Measurements from ENCODE around the gene YPEL1.

The YPEL1 gene, protein sequence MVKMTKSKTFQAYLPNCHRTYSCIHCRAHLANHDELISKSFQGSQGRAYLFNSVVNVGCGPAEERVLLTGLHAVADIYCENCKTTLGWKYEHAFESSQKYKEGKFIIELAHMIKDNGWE

GRCh38 chr22:21735200-21736083 lies at the start of gene YPEL1:
YPEL1 (minus strand) TSS chr22:21735794; CDS start chr22:21710744, 25,050 bp downstream.
- peak; percentile 95 for DNase-seq

GRCh38 chr22:21780259-21780658 lies 44.7 kb upstream of the YPEL1 start:
- peak; percentile 44 for DNase-seq

DNA sequence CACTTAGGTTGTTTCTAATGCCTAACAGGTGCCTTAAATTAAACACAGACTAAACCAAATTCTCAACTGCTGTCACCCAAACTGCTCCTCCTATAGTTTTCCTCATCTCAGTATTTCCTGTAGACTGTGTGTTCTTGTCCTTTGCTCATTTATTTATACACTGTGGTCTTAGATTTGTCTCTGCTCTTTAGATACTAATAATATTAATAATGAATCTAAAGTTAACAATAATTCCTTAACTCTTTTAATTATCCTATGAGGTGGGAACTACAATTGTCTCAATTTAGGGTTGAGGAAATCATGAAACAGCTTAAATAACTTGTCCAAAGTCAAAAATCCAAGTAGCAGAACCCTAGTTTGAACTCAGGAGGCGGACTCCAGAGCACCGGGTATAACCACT lies 43.9 kb upstream of the YPEL1 start:
- DNase-seq, result no peak

DNA sequence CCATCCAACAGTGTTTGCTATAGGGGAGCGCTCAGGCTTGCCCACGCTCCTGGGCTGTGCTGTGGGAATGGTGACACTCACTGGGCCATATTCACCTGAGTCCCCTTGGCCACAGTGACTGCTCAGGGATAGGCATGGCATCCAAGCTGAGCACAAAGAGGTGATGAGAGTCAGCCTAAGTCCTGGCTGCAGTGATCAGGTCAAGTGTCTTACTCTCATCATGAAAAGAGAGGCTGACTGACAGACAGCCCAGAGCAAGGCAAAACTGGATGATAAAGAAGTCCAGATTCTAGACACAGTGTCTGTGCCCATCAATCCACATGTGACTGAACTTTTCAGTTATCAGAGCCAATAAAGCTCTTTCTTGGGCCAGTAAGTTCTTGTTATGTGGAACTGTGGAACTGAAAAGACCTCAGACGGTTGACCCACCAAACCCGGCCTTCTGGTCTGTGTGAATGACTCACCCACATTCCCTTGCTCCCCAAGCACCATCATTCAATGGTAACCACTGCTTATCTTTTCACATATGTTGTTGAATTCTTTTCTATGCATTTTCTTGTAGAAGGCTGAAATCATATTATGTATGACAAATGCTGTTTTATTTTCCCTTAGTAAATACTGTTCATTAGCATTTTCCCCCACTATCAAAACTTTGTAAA lies 43.2 kb upstream of the YPEL1 start:
- no peak for DNase-seq

DNA sequence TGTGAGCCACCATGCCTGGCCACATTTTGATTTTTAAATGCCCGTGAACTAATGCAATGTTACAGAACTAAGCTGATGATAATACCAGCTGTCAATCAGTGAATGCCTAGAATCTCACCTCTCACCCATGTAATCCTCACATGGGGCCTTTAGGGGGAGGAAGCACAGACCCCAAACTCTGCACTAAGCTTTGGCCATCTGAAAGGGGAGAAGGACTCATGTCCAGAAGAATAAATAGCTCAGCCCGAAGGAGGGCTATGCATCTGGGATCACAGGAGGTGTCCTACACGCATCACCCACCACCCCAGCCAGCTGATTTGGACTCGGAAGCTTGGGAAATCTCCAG lies 36.0 kb upstream of the YPEL1 start:
- no peak for DNase-seq

DNA sequence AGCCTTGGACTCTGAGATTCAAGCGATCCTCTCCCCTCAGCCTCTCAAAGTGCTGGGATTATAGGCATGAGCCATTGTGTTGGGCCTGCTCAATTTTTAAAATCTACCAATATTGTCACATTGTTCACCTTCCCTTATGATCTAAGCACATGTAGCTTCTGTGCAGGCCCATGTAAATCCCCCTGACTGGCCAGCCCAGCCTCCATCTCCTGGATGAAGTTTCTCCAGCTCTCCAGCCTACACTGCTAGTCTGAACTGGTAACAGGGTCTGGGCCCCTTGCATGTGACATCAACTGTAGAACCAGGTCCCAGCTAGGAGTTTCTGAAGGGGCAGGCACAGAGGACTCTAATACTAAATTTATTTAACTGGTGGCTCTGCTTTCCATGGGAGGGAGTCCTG lies 32.8 kb upstream of the YPEL1 start:
- no peak for DNase-seq

DNA sequence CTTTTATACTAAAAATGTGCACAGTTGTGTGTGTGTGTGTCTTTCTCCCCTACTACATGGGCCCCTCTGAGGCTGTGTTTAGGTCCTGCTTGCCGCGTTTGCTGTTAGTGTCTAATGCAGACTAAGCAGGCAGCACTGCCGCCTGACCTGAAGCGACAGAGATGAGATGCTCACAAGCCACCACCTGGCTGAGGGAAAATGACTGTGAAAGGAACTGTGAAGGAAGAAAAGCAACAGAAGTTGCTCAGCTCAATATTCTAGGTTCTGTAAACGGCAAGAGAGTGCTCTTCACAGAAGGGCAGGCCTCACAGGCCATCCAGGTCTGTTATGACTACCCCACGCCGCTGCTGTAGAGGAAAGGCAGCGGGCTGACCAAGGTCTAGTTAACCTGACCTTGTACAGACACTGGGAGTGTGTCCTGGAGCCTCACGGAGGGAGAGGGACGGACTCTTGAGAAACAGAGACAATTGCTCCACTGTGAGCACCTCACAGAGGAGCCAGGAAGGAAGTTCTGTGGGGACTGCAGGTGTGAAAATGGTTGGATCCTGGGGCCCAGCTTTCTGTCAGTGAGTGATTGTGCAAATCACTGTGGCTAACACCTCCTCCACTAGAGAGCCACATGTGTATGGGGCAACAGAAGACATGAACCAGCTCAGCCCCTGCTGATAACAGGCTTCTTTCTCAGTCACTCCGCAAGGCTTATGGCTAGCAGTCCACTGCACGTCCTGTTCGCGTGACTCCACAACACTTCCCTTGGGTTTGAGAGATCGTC lies 31.3 kb upstream of the YPEL1 start:
- DNase-seq, result peak; percentile 80

GRCh38 chr22:21765909-21766529 lies 30.4 kb upstream of the YPEL1 start:
- no peak for DNase-seq

DNA sequence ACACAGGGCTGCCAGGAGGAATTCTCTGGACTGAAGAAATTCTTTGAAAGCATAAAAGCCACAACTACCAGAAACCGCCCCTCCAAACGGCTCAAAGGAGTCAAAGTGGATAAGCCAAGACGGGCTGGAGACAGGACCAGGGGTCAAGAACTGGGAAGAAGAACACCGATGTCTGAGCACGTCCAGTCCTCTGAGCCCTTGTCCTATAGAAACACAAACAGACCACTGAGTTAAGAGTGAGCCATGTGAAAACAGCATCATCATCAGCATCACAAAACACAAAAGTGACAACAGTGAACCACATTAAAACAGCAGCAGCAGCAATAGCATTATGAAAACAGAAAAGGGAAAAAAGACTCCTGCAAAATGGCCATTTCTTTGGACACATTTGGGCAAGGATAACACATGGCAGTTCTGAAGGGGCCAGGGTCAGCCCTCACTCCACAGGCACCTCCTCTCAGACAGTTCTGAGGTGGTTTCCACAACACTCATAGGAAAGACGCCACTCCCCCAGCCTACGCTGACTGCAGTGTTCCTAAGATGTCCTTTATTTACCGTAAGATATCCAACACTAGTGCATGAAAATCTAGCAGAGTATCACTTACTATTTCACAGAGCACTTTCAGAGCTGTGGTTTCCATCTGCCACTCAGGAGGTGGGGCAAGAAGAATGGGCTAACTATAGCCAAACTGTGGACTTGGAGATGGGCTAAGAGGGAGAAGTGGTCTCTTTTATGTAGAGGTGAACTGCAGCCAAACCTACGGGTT lies 28.6 kb upstream of the YPEL1 start:
- peak; percentile 23 for DNase-seq

DNA sequence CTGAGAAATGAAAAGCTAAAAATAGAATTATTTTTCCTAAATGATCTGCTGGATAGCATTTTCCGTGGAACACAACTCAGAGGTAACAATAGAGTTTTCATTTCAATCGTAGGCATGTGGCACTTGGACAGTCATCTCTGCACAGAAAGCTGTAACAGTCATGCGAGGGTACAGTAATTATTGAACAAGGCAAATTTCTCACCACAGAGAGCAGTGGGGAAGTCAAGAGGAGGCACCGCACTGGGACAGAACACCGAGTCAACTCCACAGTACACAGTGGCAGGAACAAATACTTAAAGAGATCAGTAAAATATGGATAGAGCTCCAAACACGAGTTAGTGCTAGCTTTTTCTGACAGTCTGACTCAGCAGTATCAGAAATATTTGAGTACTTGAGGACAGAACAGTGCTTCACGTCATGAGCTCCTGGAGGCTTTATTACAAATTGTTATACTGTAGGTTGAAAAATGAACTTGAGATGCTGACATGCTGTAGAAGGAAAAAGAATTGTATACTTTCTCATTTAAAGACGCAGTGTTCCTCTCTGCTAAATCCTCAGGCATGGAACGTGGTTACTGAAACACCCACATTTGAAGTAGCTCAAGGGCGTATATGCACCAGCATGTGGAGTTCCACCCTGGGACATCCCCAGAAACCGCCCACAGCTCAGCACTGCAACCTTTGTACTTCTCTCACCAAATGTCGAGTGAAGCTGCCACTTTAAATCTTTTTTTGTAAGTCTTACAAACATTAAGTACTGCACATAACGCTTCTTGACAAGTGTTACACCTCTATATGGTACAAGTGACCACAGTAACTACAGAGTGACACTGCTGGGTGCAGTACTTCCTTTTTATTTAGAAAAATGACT lies 27.4 kb upstream of the YPEL1 start:
- peak; percentile 62 for DNase-seq

DNA sequence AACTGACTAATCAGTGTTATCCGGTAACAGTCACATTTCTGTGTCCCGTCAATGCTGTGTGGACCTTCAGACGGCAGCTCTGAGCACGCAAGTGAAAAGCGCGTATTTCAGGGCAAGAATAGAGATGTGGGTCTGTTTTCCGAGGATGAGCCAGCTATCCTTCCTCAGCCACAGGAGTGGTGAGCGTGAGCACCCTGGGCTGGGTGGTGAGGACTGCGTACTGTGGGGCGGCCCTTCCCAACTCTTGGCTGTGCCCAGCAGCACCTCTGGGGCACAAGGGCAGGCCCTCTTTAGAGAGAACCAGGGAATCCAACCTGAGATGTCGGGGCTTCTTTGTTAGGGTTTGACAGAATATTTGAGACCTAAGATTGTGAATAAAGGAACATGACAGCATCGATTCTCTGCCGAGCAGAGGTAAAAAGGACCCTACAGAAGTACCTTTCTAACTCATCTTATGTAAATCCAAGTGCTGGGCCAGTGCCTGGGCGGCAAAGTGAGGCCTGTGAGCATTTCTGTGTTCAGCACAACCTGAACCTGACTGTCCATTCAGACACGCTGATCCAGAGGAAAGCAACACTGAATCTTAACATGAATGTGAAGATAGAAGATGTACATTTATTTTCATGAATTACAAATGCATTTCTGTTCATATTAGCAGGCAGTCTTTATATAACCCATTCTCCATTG lies 26.5 kb upstream of the YPEL1 start:
- no peak for DNase-seq

DNA sequence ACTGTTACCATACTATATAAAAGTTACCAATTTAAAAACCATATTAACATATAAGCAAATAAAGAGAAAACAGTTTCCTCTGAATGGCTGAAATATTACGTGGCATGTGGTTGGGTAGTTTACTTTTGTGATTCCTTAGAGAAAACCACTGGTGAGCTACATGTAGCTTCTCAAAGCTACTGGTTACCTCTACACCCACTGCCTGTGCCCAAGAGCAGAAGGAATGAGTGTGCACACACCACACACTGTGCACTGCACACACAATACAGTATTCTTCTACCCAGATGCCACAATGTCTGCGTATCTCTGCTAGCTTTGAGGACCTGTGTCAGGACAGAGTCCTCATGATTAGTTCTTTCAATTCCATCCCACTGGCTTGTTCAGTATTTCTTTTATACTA lies 25.5 kb upstream of the YPEL1 start:
- DNase-seq, result no peak

DNA sequence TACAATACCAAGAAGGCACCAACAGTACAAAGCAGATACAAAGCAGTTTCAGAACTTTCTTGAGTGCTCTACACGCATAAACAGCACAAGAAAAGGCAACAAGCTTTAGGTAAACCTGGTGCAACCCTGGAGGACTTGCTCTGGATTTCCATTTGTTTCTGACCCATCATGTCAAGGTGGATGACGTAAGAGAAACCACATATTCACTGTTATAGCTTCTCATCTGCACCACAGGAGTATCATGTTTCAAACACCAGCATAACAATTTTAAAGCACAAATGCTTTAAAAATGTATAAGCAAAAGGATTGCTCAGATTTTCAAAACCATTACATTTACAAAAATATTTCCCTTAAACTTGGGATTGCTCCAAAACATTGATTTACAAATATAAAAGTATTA lies 25.0 kb upstream of the YPEL1 start:
- DNase-seq, result no peak

DNA sequence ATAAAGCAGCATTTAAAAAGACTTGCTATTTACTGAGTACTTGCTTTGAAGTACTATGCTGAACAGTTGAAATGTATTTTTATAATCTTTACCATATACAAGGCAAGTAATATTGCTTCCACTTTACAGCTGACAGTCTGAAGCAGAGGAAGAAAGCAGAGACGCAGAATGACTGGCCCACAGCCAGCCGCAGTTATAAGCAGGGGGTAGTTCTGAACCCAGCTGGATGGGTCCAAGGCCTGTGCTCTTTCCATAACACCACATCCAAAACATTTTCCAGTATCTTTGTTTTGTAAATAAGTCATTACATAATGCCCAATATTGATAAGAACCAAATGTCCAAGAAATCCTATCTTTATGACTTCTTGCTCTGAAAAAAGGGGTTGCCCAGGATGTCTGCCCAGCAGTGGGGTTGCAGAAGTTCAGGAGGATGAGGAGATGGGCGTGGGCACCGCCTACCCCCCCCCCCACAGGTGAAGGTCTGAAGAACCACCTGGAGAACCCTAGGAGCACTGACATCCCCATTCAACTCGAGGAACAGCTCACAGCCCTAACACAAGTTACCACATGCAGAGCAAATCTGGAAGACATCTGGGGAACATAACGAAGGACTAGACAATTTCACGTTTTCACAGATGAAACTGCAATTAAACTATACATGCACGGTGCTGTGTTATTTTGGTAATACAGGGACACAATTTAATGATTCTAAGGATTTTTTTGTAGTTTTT lies 24.2 kb upstream of the YPEL1 start:
- no peak for DNase-seq

- DNase-seq, result no peak
Measured at GRCh38 chr22:21759093-21759492, 23.5 kb upstream of the YPEL1 start.

DNA sequence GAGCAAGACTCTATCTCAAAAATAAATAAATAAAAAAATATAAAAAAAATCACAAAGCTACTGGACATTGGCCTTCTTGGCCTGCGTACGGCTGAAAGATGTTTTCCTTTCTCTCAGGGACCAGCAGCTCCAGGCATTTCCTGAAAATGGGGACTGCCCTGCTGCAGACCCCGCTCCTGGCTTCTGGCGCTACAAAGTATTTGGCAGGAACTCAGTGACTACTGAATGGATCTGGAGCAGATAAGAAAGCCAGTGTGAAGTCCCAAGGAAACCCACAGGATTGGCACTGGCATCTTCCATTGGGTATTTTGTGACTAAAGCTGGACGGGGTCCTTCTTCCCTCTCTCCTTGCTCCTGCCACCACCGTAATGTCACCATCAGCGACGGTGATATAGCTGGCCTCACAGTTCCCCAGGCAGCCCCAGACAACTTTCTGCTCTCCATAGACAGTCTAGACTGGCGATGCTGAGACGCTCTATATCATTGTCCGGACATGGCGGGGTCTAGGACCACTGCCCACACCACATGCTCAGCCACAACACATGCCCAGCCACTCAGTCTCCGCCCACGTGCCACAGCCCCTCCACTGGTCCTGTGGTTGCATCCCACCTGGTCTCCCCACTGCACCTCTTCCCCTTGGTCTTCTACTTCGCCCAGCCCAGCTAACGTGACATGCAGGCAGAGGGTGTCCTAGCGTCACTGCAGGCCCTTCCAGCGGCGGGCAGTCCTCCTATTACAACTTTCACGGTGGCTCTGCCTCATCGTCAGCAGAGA lies 22.7 kb upstream of the YPEL1 start:
- DNase-seq, result no peak

- no peak for DNase-seq
Measured at GRCh38 chr22:21755851-21756284, 20.3 kb upstream of the YPEL1 start.

- no peak for DNase-seq
Measured at GRCh38 chr22:21754523-21754922, 18.9 kb upstream of the YPEL1 start.
